Measurements from ENCODE around the gene TMEFF2.

Gene TMEFF2

GRCh38 chr2:191912764-191913163, 282.0 kb downstream of the TMEFF2 start:
- no peak for TF ChIP-seq CTCF (IDR thresholded peaks at IDR 0.05)

- TF ChIP-seq CTCF (IDR thresholded peaks at IDR 0.05) = no peak
Measured at GRCh38 chr2:191910518-191910917, 284.2 kb downstream of the TMEFF2 start.

- no peak for TF ChIP-seq CTCF (IDR thresholded peaks at IDR 0.05)
Measured at GRCh38 chr2:191908874-191909273, 285.9 kb downstream of the TMEFF2 start.

- TF ChIP-seq CTCF (IDR thresholded peaks at IDR 0.05) = no peak
Measured at GRCh38 chr2:191907545-191907944, 287.2 kb downstream of the TMEFF2 start.

GRCh38 chr2:191907091-191907490, 287.6 kb downstream of the TMEFF2 start:
- no peak for TF ChIP-seq CTCF (IDR thresholded peaks at IDR 0.05)

- TF ChIP-seq CTCF (IDR thresholded peaks at IDR 0.05) = no peak
Measured at GRCh38 chr2:191905336-191905735, 289.4 kb downstream of the TMEFF2 start.

GRCh38 chr2:191901031-191901430, 293.7 kb downstream of the TMEFF2 start:
- no peak for TF ChIP-seq CTCF (IDR thresholded peaks at IDR 0.05)

GRCh38 chr2:191899410-191899809, 295.3 kb downstream of the TMEFF2 start:
- no peak for TF ChIP-seq CTCF (IDR thresholded peaks at IDR 0.05)

All from LNCAP (cell line).